GM12891 (cell line): ENCODE measurements around the gene JPH4.

ENCODE experiments used
- PAX5 ChIP-seq: IDR thresholded peaks from 2 replicates; pipeline ENCODE4 v1.6.1; 2011; ENCODE audit warnings: low read length, moderate library complexity, mild to moderate bottlenecking; ENCODE audit not compliant: insufficient read depth, severe bottlenecking
- POLR2A ChIP-seq: IDR thresholded peaks from 2 replicates; pipeline ENCODE4 v1.6.1; 2011; ENCODE audit warnings: low read depth, low read length, control low read depth
- POLR2AphosphoS5 ChIP-seq: IDR thresholded peaks from 2 replicates; pipeline ENCODE4 v1.6.1; 2011; ENCODE audit warnings: low read depth, low read length, control low read depth
- POU2F2 ChIP-seq: IDR thresholded peaks from 2 replicates; pipeline ENCODE4 v1.6.1; 2011; ENCODE audit warnings: low read depth, mild to moderate bottlenecking, control low read depth, low read length, moderate library complexity
- SPI1 ChIP-seq: IDR thresholded peaks from 2 replicates; pipeline ENCODE4 v1.6.1; 2011; ENCODE audit warnings: low read depth, low read length, control low read depth
- TAF1 ChIP-seq: IDR thresholded peaks from 2 replicates; pipeline ENCODE4 v1.6.1; 2011; ENCODE audit warnings: low read depth, low read length, control low read depth

GRCh38 chr14:23557521-23557920, 21.1 kb downstream of the JPH4 start:
- TF ChIP-seq POLR2A = no peak
- TF ChIP-seq TAF1 = no peak
- TF ChIP-seq POLR2AphosphoS5 = no peak
- TF ChIP-seq POU2F2 = no peak
- peak; percentile 81 for TF ChIP-seq SPI1
- TF ChIP-seq PAX5 = no peak
